Stimulated activated CD4-positive, alpha-beta T cell treated with anti-CD3 and anti-CD28 coated beads, Interleukin-2, amount 100 ng/mL, for 4 hours (primary cell): ENCODE measurements around the gene THADA.
A peak's percentile ranks its signal among the peaks of the same experiment; 100 is the strongest.
"Not testable (repeated sequence)": the region's sequence is repeated elsewhere in the genome, so short reads cannot be mapped to it uniquely, and the experiment has no call there.

Experiments used
- DNase-seq: peaks from one replicate; pipeline ENCODE4 v3.0.0-alpha.2; 2020; ENCODE audit warnings: low read depth

The THADA gene, protein sequence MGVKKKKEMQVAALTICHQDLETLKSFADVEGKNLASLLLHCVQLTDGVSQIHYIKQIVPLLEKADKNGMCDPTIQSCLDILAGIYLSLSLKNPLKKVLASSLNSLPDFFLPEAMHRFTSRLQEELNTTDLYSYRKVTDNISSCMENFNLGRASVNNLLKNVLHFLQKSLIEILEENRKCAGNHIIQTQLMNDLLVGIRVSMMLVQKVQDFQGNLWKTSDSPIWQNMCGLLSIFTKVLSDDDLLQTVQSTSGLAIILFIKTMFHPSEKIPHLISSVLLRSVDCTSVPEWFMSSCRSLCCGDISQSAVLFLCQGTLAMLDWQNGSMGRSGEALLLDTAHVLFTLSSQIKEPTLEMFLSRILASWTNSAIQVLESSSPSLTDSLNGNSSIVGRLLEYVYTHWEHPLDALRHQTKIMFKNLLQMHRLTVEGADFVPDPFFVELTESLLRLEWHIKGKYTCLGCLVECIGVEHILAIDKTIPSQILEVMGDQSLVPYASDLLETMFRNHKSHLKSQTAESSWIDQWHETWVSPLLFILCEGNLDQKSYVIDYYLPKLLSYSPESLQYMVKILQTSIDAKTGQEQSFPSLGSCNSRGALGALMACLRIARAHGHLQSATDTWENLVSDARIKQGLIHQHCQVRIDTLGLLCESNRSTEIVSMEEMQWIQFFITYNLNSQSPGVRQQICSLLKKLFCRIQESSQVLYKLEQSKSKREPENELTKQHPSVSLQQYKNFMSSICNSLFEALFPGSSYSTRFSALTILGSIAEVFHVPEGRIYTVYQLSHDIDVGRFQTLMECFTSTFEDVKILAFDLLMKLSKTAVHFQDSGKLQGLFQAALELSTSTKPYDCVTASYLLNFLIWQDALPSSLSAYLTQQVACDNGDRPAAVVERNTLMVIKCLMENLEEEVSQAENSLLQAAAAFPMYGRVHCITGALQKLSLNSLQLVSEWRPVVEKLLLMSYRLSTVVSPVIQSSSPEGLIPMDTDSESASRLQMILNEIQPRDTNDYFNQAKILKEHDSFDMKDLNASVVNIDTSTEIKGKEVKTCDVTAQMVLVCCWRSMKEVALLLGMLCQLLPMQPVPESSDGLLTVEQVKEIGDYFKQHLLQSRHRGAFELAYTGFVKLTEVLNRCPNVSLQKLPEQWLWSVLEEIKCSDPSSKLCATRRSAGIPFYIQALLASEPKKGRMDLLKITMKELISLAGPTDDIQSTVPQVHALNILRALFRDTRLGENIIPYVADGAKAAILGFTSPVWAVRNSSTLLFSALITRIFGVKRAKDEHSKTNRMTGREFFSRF (N-terminal part only)

DNA sequence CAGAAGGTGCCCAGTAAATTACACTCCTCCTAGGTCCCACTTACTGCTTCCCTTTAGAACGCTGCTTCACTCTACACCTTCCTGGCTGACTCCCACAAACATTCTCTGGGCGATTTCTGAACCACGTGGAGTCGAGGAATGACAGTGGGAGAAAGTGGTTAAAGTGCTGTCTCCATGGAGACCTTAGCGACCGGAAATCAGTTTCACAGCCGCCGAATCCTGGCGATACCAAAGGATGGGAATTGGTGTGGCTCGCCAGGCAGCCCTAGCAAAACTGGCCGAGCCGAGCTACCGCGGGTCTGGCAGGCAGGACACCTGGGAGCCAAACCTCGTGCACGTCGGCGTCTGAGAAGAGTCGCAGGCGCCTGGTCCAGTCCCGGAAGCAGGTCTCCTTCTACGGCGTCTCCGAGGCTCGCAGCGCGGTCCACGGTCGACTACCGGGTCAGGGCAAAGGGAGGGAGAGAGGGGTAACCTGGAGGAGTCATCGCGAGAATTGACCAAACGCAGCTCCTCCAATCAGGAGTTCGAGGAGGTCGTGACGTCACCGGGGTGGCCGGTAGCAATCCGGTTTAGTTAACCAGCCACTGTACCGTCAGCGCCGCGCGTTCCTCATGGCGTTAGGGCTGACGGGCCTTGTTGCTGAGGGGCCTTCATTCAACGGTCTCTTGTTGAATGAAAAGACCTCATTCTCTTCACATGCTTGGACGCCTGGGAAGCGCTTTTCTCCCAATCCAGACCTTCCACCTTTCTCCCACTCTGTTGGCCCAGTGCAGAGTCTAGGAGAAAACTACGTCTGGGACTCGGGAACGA, at the start of gene THADA:
Gene THADA (minus strand): TSS at position 436 of the 810 bp plus-strand sequence. CDS start 3,646 bp downstream, outside the sequence.
- DNase-seq: peak; percentile 97

DNA sequence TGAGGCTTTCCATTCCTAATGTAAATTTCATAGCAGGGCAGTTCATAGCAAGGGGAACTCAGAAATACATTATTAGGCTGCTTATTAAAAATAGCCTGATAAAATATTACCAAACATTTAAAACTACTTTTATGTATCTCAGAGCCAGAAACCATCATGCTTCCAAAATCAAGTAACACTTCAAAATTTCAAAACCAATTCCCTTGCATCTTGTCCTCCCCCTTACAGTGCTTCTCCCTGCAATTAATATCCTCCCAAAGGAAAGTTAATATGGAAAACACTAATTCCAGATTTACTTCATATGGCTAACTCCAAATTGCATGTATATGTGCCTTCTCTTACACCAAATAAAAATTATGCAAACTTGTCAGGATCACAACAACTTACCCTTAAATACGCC, 47.8 kb upstream of the THADA start:
- DNase-seq: no peak

DNA sequence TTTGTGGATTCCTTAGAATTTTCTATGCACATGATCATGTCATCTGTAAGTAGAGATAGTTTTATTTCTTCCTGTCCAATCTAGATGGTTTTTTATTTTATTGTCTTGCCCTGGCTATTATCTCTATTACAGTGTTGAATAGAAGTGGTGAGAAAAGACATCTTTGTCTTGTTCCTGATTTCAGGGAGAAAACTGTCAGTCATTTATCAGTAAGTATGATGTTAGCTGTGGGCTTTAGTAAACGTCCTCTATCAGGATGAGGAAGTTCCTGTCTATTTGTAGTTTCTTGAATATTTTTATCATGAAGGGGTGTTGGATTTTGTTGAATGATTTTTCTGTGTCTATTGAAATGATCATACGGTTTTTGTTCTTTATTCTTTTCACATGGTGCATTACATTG, 46.5 kb upstream of the THADA start:
- DNase-seq: no peak

DNA sequence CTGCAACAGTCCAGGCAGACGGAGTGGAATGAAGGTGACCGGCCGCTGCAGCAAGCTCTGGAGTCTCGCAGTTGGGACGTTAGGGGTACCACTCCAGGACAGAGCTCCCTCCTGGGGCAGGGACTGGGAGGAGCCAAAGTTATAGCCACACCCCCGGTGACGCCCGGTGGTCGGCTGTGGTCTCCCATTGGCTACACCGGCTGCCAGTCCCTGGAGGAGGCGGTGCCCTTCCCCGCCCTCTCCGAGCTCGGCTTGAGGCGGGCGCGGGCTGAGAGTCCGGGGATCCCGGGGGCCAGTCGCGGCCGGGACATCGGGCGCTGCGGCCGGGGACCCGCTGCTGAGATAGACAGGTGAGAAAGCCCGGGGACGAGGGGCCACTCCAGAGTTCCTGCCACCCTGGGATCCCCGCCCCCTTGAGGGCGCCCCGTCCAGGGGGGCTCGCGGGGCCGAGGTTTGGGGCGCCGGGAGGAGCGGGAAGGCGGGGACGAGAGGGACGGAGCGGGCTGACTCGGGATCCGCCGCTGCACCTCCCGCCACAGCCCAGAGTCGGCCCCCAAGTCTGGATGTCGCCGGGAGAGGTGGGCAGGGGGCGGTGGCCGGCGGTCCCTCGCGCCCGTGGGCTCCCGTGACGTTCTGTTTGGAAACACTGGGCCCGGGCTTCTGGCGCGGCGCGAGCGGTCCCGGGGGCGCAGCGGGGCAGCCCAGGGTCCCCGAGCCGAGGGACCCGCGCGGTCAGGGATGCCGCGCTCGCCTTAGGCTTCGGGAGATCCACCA, 41.4 kb upstream of the THADA start, which contains the start of gene PLEKHH2:
Gene PLEKHH2 (plus strand): TSS at position 231 of the 774 bp plus-strand sequence. CDS start 7,414 bp downstream, outside the sequence.
- DNase-seq: peak; percentile 80

DNA sequence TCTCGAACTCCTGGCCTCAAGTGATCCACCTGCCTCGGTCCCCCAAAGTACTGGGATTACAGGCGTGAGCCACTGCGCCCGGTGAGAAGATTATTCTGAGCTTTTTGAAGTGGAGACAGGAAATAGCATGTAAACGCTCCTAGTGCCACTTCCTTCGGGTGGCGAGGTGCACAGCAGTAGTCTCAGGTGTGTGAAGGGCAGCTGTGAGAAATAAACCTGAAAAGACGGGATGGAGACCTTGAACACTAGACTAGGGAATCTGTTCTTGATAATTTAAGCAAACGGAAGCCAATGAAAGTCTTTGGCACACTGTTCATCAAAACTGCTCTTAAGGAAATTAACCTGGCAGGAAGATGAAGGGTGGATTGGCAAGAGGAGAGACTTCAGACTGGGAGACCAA, 40.8 kb upstream of the THADA start:
- DNase-seq: no peak

DNA sequence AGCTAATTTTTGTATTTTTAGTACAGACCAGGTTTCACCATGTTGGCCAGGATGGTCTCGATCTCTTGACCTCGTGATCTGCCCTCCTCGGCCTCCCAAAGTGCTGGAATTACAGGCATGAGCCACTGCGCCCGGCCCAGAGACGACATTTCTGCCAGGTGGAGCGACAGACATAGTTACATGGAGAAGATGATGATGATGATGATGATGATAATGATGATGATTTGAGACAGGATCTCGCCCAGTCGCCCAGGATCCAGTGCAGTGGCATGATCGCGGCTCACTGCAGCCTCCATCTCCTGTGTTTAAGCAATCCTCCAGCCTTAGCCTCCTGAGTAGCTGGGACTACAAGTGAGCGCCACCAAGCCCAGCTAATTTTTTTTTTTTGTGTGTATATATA, 40.3 kb upstream of the THADA start:
- DNase-seq: not testable (repeated sequence)

DNA sequence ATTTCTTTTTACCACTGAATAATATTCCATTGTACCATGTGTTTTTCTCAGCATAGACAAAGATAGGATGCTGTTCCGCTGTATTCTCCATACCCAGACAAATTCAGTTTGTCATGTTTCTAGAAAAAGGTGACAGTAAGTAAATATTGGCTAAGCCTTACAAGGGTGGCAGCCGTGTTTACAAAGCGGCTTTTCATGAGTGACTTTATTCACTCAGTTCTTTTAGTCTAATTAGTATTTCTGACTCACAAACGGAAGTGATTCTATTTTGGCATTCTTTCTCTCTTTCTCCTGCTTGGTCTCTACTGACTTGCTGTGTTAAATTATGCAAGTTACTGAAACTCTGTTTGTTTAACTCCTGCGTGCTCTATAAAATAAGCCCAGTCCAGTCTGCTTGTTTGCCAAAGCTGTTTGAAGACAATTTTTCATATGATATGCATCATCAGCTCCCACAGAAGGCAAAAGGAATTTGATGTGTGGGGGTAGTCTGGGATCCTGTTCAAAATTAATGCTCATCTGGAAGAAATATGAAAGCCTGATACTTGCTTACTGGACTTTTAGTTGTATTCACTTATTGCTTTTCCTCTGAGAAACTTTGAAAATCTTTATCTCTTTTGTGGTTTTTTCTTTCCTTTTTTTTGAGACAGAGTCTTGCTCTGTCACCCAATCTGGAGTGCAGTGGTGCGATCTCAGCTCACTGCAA, 38.9 kb upstream of the THADA start:
- DNase-seq: no peak

DNA sequence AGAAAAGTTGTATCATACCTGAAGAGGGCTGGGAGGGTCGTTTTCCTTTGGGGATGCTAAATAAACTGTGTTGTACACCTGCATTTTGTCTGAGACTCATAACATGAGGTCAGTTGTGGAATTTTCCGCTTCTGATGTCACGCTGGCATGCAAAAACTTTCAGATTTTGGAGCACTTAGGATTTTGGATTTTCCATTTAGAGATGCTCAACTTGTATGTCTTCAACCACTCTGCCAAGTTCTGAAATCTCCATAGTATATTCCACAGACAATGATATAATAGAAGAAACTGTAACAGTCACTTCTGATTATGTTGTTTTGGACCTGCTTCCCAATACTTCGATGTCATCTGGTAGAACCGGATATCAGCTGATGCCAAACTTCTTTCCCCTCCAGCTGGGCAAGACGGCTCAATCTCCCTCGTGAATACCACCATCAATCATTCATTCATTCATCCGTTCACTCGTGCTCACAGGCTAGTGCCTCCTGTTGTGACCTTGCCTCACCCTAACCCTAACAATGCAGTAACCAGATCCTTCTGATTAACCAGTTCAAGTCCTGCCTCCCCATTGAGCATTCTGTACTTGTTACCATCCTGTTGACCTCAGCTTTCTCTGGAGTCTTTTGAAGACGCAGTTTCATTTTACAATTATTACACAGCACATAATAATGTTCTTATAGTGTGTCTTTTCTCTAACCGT, 35.9 kb upstream of the THADA start:
- no peak for DNase-seq

DNA sequence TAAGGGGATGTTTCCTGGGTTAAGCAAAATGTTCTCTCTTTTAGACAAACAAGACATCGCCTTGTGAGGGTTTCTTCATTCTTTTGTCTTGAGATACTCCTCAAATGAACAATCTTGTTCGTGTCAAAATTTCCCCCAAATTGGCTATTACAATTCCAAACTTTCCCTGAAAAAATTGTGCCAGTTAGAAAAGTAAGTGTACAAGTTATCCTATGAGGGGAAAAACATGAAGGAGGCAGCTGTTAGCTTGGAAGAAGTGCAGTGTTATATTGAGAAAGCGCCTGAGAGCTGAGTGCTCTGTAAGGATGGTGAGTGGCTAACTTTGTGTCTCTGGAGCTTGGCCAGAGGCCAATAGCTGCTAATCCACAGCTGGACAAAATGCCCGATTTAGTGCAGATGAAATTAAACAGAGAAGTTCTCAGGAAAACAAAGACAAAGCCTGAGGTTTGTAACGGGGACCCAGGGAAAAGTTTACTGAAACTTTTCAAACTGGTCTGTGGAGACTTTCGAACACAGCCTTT, 27.2 kb upstream of the THADA start:
- DNase-seq: no peak

DNA sequence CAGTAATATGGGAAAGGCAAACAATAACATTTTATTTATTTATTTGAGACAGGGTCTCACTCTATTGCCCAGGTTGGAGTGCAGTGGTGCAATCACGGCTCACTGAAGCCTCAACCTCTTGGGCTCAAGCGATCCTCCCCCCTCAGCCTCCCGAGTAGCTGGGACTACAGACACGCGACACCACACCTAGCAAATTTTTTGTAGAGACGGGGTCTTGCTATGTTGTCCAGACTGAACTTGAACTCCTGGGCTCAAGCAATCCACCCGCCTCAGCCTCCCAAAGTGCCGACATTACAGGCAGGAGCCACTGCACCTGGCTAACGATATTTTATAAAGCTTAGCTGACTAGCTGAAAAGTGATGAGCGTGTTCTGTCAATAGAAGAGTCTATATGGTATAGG, 23.7 kb upstream of the THADA start:
- no peak for DNase-seq

DNA sequence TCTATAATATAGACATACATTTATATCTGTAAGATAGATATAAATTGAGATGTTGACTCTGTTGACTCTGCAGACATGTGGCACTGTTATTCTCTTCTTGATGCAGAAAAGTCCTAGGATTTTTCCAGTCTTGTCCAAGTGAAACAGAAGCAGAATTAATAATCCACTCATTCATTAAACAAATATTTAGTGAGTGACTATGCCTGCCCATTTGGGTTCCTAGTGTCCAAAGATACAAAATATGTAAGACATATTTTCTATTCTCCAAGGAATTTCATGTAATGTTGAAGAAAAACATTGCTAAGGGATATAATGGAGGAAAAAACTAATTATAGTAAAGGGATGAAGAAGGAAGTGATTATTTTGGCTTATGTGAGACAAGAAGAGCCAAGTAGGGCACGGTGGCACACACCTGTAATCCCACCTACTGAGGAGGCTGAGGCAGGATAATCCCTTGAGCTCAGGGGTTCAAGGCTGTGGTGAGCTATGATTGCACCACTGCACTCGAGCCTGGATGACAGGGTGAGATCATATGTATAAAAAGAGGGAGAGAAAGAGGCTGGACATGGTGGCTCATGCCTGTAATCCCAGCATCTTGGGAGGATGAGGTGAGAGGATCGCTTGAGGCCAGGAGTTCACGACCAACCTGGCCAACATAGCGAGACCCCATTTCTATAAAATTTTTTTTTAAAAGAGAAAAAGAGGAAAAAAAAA, 21.3 kb upstream of the THADA start:
- DNase-seq: no peak

DNA sequence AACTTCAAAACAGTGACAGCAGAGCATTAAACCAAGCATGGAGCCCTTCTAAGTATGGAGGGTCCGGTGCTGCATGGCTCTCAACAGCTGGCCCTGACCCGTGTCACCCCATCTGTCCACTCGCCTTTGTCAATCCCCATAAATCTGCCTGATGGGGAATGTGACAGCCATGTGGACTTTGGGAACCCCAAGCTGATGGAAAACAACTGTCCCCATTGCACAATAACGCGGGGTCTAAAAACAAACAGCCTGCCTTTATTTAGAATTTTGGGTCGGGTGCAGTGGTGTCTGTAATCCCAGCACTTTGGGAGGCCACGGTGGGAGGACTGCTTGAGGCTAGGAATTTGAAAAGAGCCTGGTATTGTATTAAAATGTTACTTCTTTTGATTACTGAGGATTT, 17.1 kb upstream of the THADA start:
- DNase-seq: no peak

DNA sequence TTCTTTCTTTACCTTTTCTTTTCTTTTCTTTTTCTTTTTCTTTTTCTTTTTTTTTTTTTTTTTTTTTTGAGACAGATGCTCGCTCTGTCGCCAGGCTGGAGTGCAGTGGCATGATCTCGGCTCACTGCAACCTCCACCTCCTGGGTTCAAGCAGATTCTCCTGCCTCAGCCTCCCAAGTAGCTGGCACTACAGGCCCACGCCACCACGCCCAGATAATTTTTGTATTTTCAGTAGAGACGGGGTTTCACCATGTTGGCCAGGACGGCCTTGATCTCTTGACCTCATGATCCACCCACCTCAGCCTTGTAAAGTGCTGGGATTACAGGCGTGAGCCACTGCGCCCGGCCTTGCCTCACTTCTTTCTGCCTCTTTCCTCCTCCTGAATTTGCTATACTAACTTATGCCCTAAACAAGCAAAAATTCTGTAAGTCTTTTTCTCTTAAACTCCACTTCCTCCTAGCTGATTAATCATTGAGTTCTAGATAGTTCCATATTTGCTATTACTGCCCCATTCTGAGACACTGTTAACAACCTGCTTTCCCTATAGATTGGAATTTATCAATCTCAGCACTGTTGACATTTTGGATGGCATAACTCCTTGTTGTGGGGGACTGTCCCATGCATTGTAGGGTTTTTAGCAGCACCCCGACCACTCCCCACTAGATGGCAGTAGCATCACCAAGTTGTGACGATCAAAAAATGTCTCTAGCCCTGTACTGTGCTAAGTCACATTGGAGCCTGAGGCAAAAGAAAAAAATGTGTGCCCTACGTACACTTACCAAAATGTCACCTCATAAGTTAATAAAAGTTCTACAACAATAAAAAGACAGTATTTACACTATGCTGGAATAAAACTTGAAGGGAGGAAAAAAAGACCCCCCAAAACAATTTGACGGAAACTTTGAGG, 16.4 kb upstream of the THADA start:
- DNase-seq: peak; percentile 59

DNA sequence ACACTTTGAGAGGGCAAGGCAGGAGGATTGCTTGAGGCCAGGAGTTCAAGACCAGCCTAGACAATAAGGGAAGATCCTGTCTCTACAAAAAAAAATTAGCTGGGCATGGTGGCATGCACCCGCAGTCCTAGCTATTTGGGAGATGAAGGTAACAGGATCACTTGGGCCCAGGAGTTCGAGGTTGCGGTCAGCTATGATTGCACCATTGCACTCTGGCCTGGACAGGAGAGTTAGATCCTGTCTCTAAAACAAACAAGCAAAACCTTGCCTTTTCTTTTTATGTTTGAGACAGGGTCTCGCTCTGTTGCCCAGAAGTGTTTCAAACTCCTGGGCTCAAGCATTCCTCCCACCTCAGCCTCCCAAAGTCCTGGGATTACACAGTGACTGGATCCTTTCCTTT, 14.5 kb upstream of the THADA start:
- DNase-seq: no peak

DNA sequence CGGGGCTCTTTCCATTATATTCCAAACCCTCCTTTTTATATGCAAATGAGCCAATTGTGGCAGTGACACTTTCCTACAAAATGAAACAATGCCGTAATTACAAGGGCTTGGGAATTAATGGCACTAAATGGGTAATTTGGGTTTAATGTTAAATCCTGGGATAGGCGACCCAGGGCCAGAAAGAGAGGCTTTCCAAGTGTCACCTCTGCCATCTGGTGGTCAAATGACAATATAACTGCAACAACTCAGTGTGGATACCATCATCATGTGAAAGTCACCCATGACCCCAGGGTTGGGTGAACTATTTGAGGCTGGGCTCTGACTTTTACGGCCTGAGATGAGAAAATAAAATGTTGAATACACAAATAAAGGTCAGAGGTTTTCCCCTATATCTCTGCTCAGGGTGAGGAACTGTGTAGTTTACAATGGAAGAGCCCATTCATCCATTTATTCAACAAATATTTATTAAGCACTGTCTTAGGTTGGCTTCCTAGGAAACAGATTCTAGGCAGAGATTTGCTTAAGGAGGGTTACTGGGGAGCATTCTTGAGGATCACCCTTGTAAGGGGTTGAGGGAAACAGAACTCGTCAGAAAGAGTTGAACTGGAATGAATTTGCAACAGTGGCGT, 13.6 kb upstream of the THADA start:
- peak; percentile 10 for DNase-seq

DNA sequence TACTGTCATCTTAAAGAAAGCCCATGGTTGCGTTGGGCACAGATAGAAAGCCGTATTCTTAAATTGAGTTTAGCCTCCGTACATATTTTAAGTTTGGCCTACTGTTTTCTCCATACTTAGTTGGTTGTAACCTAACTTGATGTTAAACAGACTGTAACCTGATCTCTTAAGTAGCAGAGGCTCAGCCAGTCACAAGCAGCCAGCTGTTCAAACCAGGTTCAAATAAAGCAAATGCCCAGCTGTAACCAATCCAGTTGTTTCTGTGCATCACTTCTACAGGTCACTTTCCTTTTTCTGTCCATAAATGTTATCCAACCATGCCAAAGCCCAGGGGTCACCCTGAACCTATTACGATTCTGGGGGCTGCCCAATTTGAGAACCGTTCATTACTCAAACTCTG, 10.0 kb upstream of the THADA start:
- no peak for DNase-seq
